Urinary bladder (tissue), 4 donors: ENCODE results near the gene PRKCE. TPM values are rescaled to one million over a fixed set of nuclear protein-coding genes. Genes with fewer than 3 reads are reported as not detected.

Source experiments
- DNase-seq: peaks from one replicate; pipeline ENCODE4 v3.0.0-alpha.2; 2015; ENCODE audit errors: extremely low spot score
- H3K27ac ChIP-seq: one replicate; pipeline ENCODE4 v1.5.1; 2013; ENCODE audit warnings: low read depth, mild to moderate bottlenecking, moderate library complexity
- H3K36me3 ChIP-seq: one replicate; pipeline ENCODE4 v1.6.1; 2013; ENCODE audit warnings: mild to moderate bottlenecking, moderate library complexity; ENCODE audit not compliant: insufficient read depth
- H3K4me1 ChIP-seq: one replicate; pipeline ENCODE4 v1.6.1; 2013; ENCODE audit warnings: mild to moderate bottlenecking, moderate library complexity; ENCODE audit not compliant: insufficient read depth
- H3K4me3 ChIP-seq: one replicate; pipeline ENCODE4 v1.5.1; 2013; ENCODE audit warnings: low read depth, low read length
- WGBS: extraction: QIAGEN DNeasy Blood & Tissue Kit; methylation state at CpG from one replicate; pipeline ENCODE4 v1.1.7; 2013; 5-methylcytosine and 5-hydroxymethylcytosine counted together
- polyA plus RNA-seq: library from polyadenylated mRNA; stranded (reverse); fragments of 200-250 nt; gene quantifications from one replicate; pipeline ENCODE4 v1.2.3, GENCODE V29; 2013
- total RNA-seq: library from RNA; depleted of rRNA; stranded (reverse); fragments of >200 nt; gene quantifications from one replicate; pipeline ENCODE4 v1.2.3, GENCODE V29; 2014
- donor health status: healthy with polysubstance abuse.
- donor health status: healthy.

PRKCE gene
- total and polyA plus RNA-seq, 2 donors, result 9.9 to 29.7 TPM

DNA sequence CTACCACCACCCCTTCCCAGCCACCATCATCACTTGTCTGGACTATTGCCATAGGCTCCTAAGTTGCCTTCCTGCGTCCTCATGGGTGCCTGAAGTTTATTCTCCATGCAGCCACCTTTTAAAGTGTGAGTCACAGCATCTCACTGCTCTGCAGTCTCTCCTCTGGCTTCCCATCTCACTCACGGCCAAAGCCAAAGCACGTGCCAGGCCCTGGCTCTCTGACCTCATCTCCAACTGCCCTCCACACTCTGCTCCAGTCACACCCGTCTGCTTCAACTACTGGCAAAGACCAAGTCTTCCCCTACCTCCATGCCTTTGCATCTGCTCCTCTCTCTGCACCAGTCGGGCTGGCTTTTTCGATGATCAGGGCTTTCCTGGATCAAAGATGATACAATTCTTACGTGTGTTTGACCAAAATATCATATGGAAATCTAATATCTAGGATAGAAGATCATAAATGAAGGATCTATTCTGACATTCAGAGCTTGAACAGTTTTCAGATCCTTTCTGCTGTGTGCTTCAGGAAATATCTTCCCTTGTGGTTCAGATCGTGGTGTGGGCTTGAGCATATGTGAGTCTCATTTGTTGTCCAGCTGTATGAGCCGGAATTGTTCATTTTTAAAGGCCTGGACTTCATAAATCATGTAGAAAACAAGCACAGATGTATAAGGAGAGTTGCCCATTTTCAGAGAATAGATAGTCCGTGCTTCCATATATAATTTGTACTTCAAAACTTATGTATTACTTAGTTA, 175.6 kb downstream of the PRKCE start:
- peaks cover 2% of the 10 kb centered on the region for H3K4me1 ChIP-seq
- 41% methylated on average over 10 of the region's 10 CpGs for WGBS
- no peak overlapping the region for H3K4me3 ChIP-seq
- H3K27ac ChIP-seq, result no peak overlapping the region
- DNase-seq, result no peak
- no peaks in the 10 kb centered on the region for H3K36me3 ChIP-seq

DNA sequence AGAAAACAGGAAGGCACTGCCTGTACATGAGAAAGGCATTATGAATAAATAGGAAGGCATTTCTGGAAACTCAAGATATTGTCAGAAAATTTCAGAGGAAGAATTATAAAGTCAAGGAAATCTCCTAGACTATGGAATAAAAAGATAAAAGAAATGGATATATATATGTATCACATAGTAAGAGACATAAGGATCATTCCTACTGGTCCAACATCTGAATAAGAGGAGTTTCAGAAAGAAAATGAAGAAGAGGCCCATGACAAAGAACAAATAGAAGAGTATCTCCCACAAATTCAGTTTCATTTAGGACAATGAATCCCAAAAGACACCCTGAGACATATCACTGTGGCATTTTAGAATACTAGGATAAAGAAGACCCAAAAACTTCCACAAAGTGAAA, 178.8 kb downstream of the PRKCE start:
- no peak for DNase-seq
- no peak overlapping the region for H3K27ac ChIP-seq
- no peak overlapping the region for H3K4me3 ChIP-seq

DNA sequence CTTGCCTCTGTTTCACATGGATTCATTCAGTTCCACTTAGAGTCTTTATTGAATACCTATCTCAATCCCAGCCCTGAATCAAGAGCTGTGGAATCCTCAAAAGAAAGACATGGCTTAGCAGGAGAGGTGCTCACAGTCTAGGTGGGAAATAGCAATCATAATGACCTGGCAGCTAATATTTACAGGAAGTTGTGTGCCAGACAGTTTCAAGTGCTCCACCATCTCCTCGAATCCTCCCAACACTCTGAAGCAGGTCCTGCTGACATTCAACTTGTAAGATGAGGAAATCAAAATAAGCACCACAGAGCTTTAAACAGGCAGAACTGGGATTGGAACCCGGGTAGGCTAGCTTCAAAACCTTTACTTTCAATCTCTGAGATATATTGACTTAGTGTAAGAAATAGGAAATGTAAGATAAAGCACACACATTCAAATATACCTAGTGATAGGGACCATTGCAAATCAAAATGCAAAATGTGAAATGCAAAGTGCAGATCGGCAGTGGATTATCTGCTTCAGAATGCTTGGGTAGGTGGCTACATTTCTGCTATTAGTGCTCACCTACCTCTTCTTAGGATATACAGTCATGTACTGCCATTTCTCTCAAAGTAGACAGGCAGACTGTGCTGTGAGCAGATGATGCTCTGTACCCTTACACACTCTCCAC, 182.0 kb downstream of the PRKCE start:
- H3K4me3 ChIP-seq, result no peak overlapping the region
- DNase-seq, result no peak
- WGBS, result 83% methylated on average over 3 of the region's 3 CpGs
- H3K27ac ChIP-seq, result no peak overlapping the region
- H3K36me3 ChIP-seq, result no peaks in the 10 kb centered on the region
- no peaks in the 10 kb centered on the region for H3K4me1 ChIP-seq

More for the DNA sequence above, 178.8 kb downstream of the PRKCE start:
- Histone ChIP-seq H3K4me1 (peaks cover 2% of the 10 kb centered on the region), H3K36me3 (no peaks in the 10 kb centered on the region)

DNA sequence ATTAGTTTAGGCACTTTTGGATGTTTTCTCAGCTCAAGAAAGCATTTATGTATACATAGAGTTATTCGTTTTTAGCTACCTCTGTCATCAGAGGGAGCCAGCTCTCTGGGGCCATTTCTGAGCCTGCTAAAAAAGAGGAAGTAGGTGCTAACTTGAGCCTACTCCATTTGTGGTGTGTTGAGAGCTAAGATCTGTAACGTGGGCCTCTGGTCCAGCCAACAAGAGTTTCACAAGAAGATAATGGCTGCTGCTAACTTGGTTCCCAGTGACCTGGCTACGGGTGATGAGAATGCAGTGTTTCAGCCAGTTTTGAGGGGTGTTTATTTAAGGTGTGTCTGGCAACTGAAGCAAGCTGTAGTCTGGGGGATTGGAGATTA, 182.5 kb downstream of the PRKCE start:
- no peak overlapping the region for H3K4me3 ChIP-seq
- DNase-seq, result no peak
- H3K27ac ChIP-seq, result no peak overlapping the region
- no peaks in the 10 kb centered on the region for H3K36me3 ChIP-seq
- H3K4me1 ChIP-seq, result no peaks in the 10 kb centered on the region
- 52% methylated on average over 3 of the region's 3 CpGs for WGBS

DNA sequence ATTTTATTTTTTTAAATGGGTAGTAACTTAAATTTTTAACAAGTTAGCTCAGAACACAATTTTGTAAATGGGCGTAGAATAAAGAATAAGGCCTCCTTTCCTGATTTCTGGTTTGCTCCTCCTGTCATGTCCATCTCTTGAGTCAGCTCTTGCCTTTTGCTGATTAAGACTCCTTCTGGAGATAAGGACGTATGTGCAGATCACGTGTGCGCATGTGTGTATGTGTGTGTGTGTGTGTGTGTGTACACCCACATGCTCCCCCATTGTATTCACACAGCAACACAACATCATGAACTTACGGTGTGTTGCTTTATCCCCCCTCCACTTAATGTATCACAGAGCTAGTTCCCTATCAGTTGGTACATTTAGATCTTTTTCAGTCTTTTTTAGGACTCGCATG, 182.9 kb downstream of the PRKCE start:
- Histone ChIP-seq H3K36me3 (no peaks in the 10 kb centered on the region), H3K4me1 (no peaks in the 10 kb centered on the region), H3K27ac (no peak overlapping the region), H3K4me3 (no peak overlapping the region)
- no peak for DNase-seq
- 89% methylated on average over 6 of the region's 6 CpGs for WGBS

DNA sequence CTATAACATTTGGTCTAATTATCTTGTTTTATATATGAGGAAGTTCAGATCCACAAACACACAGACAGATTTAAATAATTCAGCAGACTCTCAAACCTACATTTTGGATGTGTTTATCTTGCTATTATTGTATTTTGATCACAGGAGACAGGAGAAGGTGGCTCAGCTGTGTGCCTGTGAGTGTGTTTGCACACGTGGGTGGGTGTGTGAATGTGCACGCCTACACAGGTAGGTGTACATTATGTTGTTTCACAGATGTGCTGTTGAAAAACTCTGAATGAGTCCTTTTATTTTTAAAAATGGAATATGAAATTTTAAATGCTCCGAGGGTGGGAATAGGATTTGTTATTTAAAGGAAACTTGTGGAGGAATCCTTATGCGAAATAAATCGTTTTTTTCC, 183.4 kb downstream of the PRKCE start:
- H3K4me1 ChIP-seq, result no peaks in the 10 kb centered on the region
- no peaks in the 10 kb centered on the region for H3K36me3 ChIP-seq
- H3K27ac ChIP-seq, result no peak overlapping the region
- WGBS, result 94% methylated on average over 5 of the region's 5 CpGs
- no peak for DNase-seq
- no peak overlapping the region for H3K4me3 ChIP-seq

DNA sequence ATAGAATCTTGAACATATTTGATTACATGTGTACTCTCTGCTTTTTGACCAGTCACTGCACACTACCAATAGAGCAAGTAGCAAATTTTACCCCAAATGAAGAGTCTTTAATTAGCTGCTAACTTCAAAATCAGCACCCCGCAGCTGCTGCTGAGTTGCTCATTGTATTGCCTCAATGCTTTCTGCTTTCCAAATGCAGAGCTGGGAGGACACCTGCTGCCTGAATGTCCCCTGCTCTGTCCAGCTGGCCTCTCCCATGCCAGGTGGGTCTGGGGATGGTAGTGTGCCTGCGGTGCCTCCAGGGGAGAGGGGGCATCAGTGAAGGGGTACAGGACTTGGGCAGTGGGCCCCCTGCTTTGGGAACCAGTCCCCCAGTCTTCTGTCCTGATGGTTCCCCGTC, 184.8 kb downstream of the PRKCE start:
- Histone ChIP-seq H3K4me1 (no peaks in the 10 kb centered on the region), H3K27ac (no peak overlapping the region), H3K4me3 (no peak overlapping the region), H3K36me3 (no peaks in the 10 kb centered on the region)
- WGBS, result 90% methylated on average over 3 of the region's 3 CpGs
- no peak for DNase-seq

DNA sequence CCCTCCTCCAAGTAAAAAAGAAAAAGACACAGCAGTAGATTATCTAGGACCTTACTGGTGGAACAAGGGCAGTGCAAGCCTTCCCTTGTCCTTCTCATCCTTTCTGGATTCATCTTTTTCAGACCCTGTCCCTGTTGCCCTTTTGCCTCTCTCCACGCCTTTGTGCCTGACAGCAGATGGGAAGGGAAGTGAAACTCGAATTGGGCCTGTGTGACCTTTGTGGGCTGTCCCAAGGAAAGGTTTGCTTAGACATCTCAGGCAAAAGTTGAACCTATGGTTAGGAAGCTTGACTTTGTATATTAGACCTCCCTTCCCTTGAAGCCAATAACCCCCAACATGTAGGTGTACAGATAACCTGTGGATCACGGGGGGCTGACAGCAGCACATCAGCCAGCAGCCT, 185.3 kb downstream of the PRKCE start:
- no peak for DNase-seq
- Histone ChIP-seq H3K27ac (no peak overlapping the region), H3K4me3 (no peak overlapping the region), H3K4me1 (no peaks in the 10 kb centered on the region), H3K36me3 (no peaks in the 10 kb centered on the region)
- 83% methylated on average over 3 of the region's 3 CpGs for WGBS

DNA sequence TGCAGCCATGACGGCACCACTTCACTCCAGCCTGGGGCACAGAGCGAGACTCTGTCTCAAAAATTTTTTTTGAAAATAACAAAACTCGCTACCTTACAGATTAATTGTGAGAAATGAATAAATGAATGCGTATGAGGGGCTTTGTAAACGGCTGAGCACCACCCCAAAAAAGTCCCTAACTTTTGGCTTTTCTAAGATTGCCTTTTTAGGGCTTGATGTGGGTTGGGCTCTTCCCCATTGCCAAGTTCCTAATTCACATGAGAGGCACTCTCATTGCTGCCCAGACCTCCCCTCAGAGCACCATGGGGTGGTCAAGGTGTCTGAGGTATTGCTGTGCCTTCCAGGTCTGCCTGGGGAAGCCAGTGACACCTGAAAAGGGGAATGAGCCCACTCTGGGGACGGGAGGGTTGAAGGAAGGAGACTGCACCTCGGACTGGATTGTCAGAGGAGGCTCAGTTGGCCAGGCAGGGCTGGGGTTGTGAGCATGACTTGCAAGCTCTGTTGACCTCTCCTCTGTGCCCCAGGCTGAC, 186.4 kb downstream of the PRKCE start:
- Histone ChIP-seq H3K27ac (no peak overlapping the region), H3K36me3 (no peaks in the 10 kb centered on the region), H3K4me1 (peaks cover 3% of the 10 kb centered on the region), H3K4me3 (no peak overlapping the region)
- no peak for DNase-seq
- WGBS, result 82% methylated on average over 7 of the region's 7 CpGs

DNA sequence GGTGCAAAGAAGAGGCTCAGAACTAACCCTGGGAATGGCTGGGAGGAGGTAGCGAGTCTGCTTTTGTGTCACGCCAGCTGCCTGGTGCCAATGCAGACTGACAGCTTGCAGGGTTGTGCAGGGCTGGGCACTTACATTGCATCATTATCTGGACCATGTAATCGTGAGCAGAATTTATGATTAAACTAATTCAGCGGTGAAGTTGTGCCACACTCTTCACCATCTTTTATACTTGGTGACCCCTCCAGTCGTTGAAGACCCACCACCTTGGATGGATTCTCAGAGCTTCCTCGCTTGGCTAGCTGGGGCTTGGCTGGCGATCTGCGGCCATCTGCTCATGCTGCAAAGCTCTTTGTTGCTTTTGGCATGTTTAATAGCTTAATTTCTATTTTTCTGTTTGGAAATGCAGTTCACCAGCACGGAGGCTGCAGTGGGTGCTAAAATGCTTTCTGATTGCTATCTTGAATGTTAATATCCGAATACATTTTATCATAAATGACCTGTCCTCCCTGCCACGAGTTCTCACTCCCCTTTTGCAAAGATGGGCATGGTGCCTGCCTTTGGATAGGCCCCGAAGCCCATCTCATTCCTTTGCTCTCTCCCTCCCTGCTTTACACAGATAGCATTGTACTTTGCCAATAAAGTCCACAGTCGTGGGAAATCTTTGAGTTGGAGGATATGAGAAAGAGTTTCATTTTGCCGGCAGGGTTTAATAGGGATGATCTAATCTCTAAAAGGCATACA, 188.2 kb downstream of the PRKCE start:
- 34% methylated on average over 14 of the region's 14 CpGs for WGBS
- H3K27ac ChIP-seq, result no peak overlapping the region
- no peak for DNase-seq
- peaks cover 4% of the 10 kb centered on the region for H3K4me1 ChIP-seq
- H3K4me3 ChIP-seq, result no peak overlapping the region
- no peaks in the 10 kb centered on the region for H3K36me3 ChIP-seq

DNA sequence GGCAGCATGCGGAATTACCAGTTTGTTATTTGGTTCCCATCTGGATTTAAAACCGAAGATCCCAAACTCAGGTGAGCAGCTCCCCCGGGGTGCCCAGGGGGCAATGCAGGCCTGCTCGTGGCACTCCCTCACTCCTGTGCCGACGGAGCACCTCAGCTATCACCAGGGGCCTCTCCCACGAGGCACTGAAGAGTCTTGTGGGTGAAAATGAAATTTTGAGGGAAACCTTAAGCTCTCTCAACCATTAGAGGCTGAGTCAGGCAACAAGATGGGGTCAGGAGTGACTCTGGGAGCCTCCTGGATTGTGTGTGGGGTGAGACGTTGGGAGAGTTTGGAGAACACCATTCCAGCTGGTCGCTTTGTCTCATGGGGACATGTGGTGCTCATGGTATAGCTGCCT, 189.0 kb downstream of the PRKCE start:
- Histone ChIP-seq H3K4me3 (no peak overlapping the region), H3K36me3 (no peaks in the 10 kb centered on the region), H3K4me1 (peaks cover 4% of the 10 kb centered on the region), H3K27ac (no peak overlapping the region)
- no peak for DNase-seq
- WGBS, result 83% methylated on average over 9 of the region's 9 CpGs

DNA sequence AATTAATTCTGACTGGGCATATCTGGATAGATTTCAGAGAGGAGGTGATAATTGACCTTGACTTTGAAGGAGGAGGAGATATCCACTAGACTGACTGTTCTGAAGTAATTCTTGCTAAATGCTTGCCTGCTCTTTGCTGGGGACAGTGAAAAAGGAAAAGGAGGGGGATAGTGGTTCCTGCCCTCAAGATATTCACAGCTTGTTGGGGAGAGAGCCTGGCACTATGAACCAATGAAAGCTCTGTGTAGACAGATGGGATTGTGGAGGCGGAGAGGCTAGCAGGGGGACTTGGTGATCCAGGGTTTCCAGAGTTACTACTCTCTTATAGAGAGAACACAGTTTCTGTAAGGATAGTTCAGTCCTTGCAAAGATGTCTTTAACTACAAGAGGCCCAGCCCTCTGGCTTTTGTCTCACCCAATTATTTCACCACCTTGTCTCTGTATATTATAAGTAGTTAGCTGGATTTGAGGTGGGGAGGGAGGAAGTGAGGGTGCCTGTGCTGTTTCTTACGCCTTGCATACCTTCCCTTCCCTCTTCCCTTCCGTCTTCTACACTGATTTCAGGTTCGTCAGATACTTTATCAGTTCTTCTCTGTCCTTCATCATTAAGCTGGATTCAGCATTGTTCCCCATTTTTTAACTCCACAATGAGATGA, 190.4 kb downstream of the PRKCE start:
- H3K4me3 ChIP-seq, result no peak overlapping the region
- peaks cover 4% of the 10 kb centered on the region for H3K4me1 ChIP-seq
- H3K36me3 ChIP-seq, result no peaks in the 10 kb centered on the region
- 93% methylated on average over 4 of the region's 4 CpGs for WGBS
- no peak overlapping the region for H3K27ac ChIP-seq
- DNase-seq, result no peak

DNA sequence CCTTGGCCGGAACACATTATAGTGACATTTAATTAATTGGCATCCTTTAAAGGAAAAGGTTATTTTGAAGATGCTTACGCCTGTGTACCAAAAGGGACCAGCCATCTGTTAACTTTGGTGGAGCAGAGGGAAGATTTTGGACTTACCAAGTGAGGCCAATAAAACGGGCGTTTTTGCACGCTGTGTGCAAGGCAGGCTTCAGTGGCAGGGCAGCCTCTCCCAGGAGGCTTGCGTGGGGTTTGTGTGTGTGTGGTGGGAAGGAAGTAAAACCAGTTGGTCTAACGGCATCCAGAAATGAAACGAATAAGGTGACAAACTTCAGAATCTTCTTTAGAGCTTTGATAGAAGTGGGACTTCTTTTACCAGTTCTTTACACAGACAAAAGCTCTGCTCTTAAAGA, 191.7 kb downstream of the PRKCE start:
- H3K4me3 ChIP-seq, result no peak overlapping the region
- 82% methylated on average over 8 of the region's 8 CpGs for WGBS
- peaks cover 4% of the 10 kb centered on the region for H3K4me1 ChIP-seq
- no peaks in the 10 kb centered on the region for H3K36me3 ChIP-seq
- no peak overlapping the region for H3K27ac ChIP-seq
- DNase-seq, result no peak
